ENCODE data around the gene SPIRE2. TPM values are rescaled to one million over a fixed set of nuclear protein-coding genes. Genes with fewer than 3 reads are reported as not detected.
A peak's percentile ranks its signal among the peaks of the same experiment; 100 is the strongest.

The SPIRE2 gene
- total RNA-seq, 1 donor from 2014 or later = 9.5 TPM

DNA sequence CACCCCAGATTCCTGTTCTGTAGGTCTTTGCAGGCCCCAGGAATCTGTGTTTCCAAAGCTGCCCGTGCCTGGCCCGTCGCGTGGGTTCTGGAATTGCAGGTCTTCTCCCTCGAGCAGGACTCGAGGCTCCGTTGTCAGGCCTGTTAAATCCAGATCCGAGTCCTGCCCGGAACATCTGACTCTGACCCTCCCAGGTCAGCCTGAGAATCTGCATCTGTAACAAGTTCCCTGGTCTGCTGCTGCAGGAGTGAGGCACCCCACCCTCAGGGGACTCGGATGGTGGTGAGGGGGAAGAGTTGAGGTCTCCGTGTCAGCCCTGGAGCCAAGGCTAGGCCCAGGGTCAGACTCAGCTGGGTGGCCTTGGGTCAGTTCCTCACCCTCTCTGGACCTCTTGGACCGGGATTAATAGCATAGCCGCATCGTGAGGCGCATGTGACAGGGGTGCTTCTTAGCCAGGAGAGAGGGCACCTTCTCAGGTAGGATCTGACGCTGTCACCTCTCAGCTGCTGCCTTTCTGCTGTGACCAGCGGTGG, 8.8 kb downstream of the SPIRE2 start:
- no peak for DNase-seq
- Histone ChIP-seq H3K36me3 (no peaks in the 10 kb centered on the region), H3K4me1 (peaks cover 8% of the 10 kb centered on the region), H3K4me3 (peak overlapping the region; percentile 33), H3K27me3 (no peaks in the 10 kb centered on the region), H3K27ac (peak overlapping the region; percentile 68), H3K9me3 (no peaks in the 10 kb centered on the region)
- ATAC-seq = peak; percentile 6
- TF ChIP-seq, protein P1, sequence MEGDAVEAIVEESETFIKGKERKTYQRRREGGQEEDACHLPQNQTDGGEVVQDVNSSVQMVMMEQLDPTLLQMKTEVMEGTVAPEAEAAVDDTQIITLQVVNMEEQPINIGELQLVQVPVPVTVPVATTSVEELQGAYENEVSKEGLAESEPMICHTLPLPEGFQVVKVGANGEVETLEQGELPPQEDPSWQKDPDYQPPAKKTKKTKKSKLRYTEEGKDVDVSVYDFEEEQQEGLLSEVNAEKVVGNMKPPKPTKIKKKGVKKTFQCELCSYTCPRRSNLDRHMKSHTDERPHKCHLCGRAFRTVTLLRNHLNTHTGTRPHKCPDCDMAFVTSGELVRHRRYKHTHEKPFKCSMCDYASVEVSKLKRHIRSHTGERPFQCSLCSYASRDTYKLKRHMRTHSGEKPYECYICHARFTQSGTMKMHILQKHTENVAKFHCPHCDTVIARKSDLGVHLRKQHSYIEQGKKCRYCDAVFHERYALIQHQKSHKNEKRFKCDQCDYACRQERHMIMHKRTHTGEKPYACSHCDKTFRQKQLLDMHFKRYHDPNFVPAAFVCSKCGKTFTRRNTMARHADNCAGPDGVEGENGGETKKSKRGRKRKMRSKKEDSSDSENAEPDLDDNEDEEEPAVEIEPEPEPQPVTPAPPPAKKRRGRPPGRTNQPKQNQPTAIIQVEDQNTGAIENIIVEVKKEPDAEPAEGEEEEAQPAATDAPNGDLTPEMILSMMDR (IDR thresholded peaks at IDR 0.05) = no peak
- intact Hi-C loops (cut with DNase I) = no loop called here

DNA sequence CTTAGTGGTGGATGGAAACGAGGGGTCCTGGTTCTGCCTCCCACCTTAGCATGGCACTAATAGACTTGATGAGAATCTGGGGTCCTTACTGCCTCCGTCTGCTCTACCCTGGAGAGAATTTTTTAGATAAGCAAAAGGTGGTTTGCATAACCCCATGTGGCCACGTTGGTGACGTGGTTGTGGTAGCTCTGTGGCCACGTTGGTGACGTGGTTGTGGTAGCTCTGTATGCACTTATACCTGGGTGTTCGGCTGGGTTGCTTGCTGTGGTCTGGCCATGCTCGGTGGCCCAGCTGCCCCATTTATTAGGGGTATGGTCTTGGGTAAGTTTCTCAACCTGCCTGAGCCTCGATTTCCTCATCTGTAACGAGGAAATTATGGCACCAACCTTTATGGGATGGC, 13.0 kb downstream of the SPIRE2 start:
- no peaks in the 10 kb centered on the region for H3K27me3 ChIP-seq
- H3K27ac ChIP-seq = no peak overlapping the region
- H3K36me3 ChIP-seq = no peaks in the 10 kb centered on the region
- intact Hi-C loops (cut with DNase I) = no loop called here
- H3K9me3 ChIP-seq = no peaks in the 10 kb centered on the region
- TF ChIP-seq, protein P1 (IDR thresholded peaks at IDR 0.05) = no peak
- no peak for DNase-seq
- H3K4me3 ChIP-seq = no peak overlapping the region
- H3K4me1 ChIP-seq = peaks cover 8% of the 10 kb centered on the region
- ATAC-seq = no peak

DNA sequence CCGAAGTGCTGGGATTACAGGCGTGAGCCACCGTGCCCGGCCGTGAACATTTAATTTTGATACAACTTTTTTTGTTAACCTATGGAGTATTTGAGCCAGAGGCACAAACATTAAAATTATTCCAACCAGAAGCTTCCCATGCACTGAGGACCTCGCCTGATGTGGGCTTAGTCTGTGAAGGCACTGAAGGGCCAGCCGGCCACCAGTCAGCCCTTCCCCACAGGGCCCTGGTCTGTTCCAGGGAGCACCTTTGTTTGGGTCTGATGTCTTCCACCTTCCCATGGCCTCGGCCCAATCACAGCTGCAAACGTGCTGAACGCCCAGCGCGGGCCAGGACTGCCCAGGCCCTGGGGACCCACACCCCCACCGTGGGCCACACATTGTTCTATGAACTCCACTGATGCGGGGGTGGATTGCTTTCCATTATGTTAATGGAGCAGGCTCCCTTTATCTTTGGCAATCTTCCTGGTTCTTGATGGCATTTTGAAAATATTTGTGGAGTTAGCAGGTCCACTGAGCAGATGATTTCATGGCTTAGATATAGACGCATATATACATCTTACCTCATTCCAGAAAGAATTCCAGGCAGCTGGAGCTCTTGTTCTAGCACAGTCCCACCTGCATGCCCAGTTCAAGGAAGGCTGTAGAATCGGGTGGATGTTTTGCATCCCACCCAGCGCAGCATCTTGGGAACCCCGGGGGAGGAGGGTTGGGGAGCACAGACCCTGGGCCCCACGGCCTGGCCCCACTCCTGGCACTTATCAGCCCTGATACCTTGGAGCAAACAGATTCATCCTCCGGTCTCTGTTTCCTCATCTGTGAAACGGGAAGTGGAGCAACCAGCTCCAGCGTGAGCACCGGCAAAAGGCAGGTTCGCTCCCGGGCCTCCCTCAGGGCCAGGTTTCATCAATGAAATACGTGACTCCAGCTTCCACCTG, 14.5 kb downstream of the SPIRE2 start:
- no peak overlapping the region for H3K27ac ChIP-seq
- no peaks in the 10 kb centered on the region for H3K9me3 ChIP-seq
- H3K4me1 ChIP-seq = peaks cover 3% of the 10 kb centered on the region
- no peaks in the 10 kb centered on the region for H3K36me3 ChIP-seq
- intact Hi-C loops (cut with DNase I) = no loop called here
- TF ChIP-seq, protein P1 (IDR thresholded peaks at IDR 0.05) = no peak
- no peak for DNase-seq
- no peak for ATAC-seq
- H3K4me3 ChIP-seq = no peak overlapping the region
- H3K27me3 ChIP-seq = no peaks in the 10 kb centered on the region

DNA sequence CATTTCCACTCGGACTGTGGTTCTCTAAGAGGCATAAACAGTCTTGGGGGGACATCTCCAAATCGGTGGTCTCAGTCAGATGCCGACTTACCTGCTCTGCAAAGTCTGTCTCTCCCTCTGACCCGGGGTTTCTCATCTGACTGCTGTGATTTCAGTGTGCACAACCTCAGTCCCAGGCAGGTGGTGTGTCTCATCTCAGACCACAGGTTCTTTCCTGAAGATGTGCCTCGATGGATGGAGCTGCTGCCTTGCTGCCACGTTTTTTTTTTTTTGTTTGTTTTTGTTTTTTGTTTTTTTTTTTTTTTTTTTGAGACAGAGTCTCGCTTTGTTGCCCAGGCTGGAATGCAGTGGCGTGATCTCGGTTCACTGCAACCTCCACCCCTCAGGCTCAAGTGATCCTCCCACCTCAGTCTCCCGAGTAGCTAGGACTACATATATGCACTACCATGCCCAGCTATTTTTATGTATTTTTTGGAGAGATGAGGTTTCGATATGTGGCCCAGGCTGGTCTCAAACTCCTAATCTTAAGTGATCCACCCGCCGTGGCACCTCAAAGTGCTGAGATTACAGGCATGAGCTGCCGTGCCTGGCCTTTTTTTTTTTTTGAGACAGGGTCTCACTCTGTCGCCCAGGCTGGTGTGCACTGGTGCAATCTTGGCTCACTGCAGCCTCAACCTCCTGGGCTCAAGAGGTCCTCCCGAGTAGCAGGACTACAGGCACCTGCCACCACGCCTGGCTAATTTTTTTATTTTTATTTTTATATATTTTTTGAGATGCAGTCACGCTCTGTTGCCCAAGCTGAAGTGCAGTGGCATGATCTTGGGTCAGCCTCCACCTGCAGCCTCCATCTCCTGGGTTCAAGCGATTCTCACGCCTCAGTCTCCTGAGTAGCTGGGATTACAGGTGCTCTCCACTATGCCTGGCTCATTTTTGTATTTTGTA, 15.4 kb downstream of the SPIRE2 start:
- Histone ChIP-seq H3K27ac (no peak overlapping the region), H3K9me3 (no peaks in the 10 kb centered on the region), H3K27me3 (no peaks in the 10 kb centered on the region), H3K4me1 (no peaks in the 10 kb centered on the region), H3K4me3 (no peak overlapping the region), H3K36me3 (no peaks in the 10 kb centered on the region)
- DNase-seq = no peak
- intact Hi-C loops (cut with DNase I) = no loop called here
- ATAC-seq = no peak
- TF ChIP-seq, protein P1 (IDR thresholded peaks at IDR 0.05) = no peak

DNA sequence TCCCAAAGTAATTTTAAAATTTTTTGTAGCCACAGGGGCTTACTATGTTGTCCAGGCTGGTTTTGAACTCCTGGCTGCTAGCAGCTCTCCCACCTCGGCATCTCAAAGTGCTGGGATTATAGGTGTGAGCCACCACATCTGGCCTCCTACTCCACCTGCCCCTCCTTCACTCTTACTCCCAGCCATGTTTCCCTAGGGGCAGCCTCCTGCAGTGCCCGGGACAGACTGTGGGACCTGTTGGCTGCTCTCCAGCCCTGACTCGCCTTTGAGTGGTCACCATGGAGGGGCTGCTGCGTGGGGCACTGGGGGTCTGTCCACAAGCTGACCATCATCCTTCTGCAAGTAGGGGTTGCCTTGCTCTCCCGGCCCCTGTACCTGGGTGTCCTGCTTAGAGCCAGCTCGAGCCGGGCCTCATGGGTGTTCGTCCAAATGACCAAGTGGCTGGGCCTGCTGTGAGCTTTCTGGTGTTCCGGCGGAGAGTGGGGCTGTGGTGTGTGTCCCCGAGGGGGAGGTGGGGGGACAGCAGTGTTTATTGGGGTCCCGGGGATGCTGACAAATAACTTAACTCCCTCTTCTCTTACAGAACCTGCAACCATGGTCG, 16.6 kb downstream of the SPIRE2 start:
- DNase-seq (no peak), ATAC-seq (no peak)
- TF ChIP-seq, protein P1 (IDR thresholded peaks at IDR 0.05) = no peak
- Histone ChIP-seq H3K36me3 (no peaks in the 10 kb centered on the region), H3K27me3 (no peaks in the 10 kb centered on the region), H3K4me1 (no peaks in the 10 kb centered on the region), H3K27ac (no peak overlapping the region), H3K9me3 (no peaks in the 10 kb centered on the region), H3K4me3 (no peak overlapping the region)
- intact Hi-C loops (cut with DNase I) = no loop called here
